ENCODE data around the gene INTS13. TPM values are rescaled to one million over a fixed set of nuclear protein-coding genes. Genes with fewer than 3 reads are reported as not detected.

INTS13 gene
- total and polyA plus RNA-seq, 4 donors, result 6.6 to 19.7 (median 10.2) TPM

DNA sequence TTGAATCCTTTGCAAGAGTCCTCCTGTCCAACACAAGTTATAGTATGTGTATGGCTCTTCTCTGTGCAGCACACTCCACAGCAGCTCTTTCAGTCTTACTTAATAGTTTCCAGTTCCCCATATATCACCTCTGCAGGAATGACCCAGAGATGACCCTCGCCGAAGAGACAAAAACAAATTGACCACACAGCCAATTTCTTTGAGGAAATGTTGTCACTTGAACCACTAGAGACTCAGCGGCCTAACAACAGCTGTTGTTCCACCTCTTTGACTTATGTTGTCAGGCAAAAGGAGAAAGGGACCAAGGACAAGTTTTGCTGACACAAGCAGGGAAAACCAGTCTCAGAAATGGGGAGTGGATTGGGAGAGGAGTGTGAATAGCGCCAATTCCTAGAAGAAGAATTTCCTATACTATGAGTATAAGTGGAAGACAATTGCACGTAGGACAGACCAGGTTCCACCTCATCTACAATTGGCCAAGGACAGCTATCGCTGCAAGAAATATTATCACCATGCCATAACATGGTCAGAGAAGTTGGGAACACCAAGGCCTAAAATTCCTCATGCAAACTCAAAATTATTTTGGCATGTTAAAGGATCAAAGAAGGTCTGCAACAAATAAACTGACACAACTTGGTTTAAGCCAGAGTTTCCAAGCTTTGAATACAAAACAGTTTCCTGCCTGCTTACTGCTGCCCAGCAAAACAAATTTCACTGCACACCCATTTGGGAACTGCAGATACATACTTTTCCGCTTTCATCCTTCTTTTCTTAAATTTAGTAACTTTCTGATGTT is 63.1 kb downstream of the INTS13 start:
- H3K9me3 ChIP-seq (ENCODE audit: control insufficient read depth in 4 of 4, low read length in 3 of 4), result no peaks in the 10 kb centered on the region
- 87% methylated on average over 7 of the region's 7 CpGs for WGBS

DNA sequence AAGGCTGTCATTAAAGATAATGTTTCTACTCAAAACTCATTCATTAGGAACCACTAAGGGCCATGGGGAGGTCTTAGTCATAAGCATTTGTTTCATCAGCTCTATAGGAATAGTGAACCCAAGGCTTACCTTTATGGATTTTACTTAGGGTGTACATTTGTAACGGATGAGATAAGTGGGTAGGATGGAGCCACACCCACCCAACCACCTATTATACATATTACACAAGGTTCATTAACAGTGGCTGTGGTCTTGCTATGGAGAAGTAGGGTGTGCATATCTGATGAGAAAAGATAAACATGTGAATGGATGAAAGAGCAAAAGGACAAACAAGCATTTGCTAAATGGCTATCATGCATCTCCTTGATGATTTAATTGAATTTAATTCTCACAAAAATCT is 65.2 kb downstream of the INTS13 start:
- Histone ChIP-seq H3K9ac (ENCODE audit: low read depth in 1 of 2, low read length in 2 of 2) (no peak overlapping the region), H3K4me1 (ENCODE audit: control insufficient read depth in 4 of 4, insufficient read depth in 4 of 4, low read length in 3 of 4) (no peaks in the 10 kb centered on the region), H3K27me3 (ENCODE audit: control insufficient read depth in 4 of 4, insufficient read depth in 4 of 4, low read length in 3 of 4) (no peaks in the 10 kb centered on the region), H3K9me3 (ENCODE audit: control insufficient read depth in 4 of 4, low read length in 3 of 4) (no peaks in the 10 kb centered on the region), H3K36me3 (ENCODE audit: control insufficient read depth in 4 of 4, insufficient read depth in 3 of 4, low read depth in 1 of 4, low read length in 3 of 4) (no peaks in the 10 kb centered on the region), H3K27ac (ENCODE audit: low read depth in 1 of 2, low read length in 2 of 2) (no peak overlapping the region), H3K4me3 (ENCODE audit: low read depth in 1 of 3, low read length in 3 of 3) (no peak overlapping the region)
- 75% methylated on average over 1 of the region's 1 CpG for WGBS
- DNase-seq (ENCODE audit: low spot score), result no peak
- TF ChIP-seq FOXA2 (IDR thresholded peaks at IDR 0.05), result no peak
- TF ChIP-seq, protein P1, sequence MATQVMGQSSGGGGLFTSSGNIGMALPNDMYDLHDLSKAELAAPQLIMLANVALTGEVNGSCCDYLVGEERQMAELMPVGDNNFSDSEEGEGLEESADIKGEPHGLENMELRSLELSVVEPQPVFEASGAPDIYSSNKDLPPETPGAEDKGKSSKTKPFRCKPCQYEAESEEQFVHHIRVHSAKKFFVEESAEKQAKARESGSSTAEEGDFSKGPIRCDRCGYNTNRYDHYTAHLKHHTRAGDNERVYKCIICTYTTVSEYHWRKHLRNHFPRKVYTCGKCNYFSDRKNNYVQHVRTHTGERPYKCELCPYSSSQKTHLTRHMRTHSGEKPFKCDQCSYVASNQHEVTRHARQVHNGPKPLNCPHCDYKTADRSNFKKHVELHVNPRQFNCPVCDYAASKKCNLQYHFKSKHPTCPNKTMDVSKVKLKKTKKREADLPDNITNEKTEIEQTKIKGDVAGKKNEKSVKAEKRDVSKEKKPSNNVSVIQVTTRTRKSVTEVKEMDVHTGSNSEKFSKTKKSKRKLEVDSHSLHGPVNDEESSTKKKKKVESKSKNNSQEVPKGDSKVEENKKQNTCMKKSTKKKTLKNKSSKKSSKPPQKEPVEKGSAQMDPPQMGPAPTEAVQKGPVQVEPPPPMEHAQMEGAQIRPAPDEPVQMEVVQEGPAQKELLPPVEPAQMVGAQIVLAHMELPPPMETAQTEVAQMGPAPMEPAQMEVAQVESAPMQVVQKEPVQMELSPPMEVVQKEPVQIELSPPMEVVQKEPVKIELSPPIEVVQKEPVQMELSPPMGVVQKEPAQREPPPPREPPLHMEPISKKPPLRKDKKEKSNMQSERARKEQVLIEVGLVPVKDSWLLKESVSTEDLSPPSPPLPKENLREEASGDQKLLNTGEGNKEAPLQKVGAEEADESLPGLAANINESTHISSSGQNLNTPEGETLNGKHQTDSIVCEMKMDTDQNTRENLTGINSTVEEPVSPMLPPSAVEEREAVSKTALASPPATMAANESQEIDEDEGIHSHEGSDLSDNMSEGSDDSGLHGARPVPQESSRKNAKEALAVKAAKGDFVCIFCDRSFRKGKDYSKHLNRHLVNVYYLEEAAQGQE (IDR thresholded peaks at IDR 0.05), result no peak
- TF ChIP-seq EGR1 (IDR thresholded peaks at IDR 0.05; ENCODE audit: low read depth in 2 of 2), result no peak

More for the DNA sequence above, 63.1 kb downstream of the INTS13 start:
- no peak overlapping the region for H3K4me3 ChIP-seq (ENCODE audit: low read depth in 1 of 3, low read length in 3 of 3)
- H3K4me1 ChIP-seq (ENCODE audit: control insufficient read depth in 4 of 4, insufficient read depth in 4 of 4, low read length in 3 of 4), result peaks cover 0 to 10% (median 8%) of the 10 kb centered on the region in 4 donors
- no peak overlapping the region for H3K9ac ChIP-seq (ENCODE audit: low read depth in 1 of 2, low read length in 2 of 2)
- no peak overlapping the region for H3K27ac ChIP-seq (ENCODE audit: low read depth in 1 of 2, low read length in 2 of 2)
- no peak for TF ChIP-seq RXRA (IDR thresholded peaks at IDR 0.05)
- no peak for TF ChIP-seq FOXA1 (IDR thresholded peaks at IDR 0.05)
- TF ChIP-seq, protein P2, sequence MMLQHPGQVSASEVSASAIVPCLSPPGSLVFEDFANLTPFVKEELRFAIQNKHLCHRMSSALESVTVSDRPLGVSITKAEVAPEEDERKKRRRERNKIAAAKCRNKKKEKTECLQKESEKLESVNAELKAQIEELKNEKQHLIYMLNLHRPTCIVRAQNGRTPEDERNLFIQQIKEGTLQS (IDR thresholded peaks at IDR 0.05), result no peak
- DNase-seq (ENCODE audit: low spot score), result no peak
- no peaks in the 10 kb centered on the region for H3K27me3 ChIP-seq (ENCODE audit: control insufficient read depth in 4 of 4, insufficient read depth in 4 of 4, low read length in 3 of 4)
- no peaks in the 10 kb centered on the region for H3K36me3 ChIP-seq (ENCODE audit: control insufficient read depth in 4 of 4, insufficient read depth in 3 of 4, low read depth in 1 of 4, low read length in 3 of 4)

DNA sequence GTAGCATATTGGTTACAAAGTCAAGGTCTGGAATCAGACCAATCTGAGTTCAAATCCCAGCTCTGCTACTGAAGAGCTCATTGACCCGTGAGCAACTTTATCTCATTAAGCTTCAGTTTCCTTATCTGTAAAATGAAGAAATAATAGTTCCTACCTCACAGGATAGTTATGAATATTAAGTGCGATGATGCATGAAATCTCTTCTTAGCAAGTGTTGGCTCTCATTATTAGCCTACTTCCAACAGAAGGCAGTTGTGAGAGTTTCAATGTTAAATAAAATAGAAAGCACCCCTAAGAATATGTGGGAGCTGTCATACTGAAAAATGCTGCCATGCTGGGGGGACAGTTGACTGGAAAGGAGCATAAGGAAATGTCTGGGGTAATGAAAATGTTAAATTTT is 65.8 kb downstream of the INTS13 start:
- no peak overlapping the region for H3K4me3 ChIP-seq (ENCODE audit: low read depth in 1 of 3, low read length in 3 of 3)
- no peaks in the 10 kb centered on the region for H3K27me3 ChIP-seq (ENCODE audit: control insufficient read depth in 4 of 4, insufficient read depth in 4 of 4, low read length in 3 of 4)
- H3K4me1 ChIP-seq (ENCODE audit: control insufficient read depth in 4 of 4, insufficient read depth in 4 of 4, low read length in 3 of 4), result no peaks in the 10 kb centered on the region
- no peak for DNase-seq (ENCODE audit: low spot score)
- no peaks in the 10 kb centered on the region for H3K36me3 ChIP-seq (ENCODE audit: control insufficient read depth in 4 of 4, insufficient read depth in 3 of 4, low read depth in 1 of 4, low read length in 3 of 4)
- no peak overlapping the region for H3K27ac ChIP-seq (ENCODE audit: low read depth in 1 of 2, low read length in 2 of 2)
- no peaks in the 10 kb centered on the region for H3K9me3 ChIP-seq (ENCODE audit: control insufficient read depth in 4 of 4, low read length in 3 of 4)
- 88% methylated on average over 2 of the region's 2 CpGs for WGBS
- no peak overlapping the region for H3K9ac ChIP-seq (ENCODE audit: low read depth in 1 of 2, low read length in 2 of 2)
- TF ChIP-seq RAD21 (IDR thresholded peaks at IDR 0.05) (no peak), NR2F2 (IDR thresholded peaks at IDR 0.05) (no peak), HNF4A (conservative IDR thresholded peaks at IDR 0.05) (no peak), MAX (IDR thresholded peaks at IDR 0.05) (no peak), ZBTB33 (IDR thresholded peaks at IDR 0.05) (no peak), YY1 (IDR thresholded peaks at IDR 0.05) (no peak), GABPA (IDR thresholded peaks at IDR 0.05 in 1 of 2, conservative IDR thresholded peaks at IDR 0.05 in 1 of 2) (no peak), FOXA1 (IDR thresholded peaks at IDR 0.05) (no peak), HNF4G (IDR thresholded peaks at IDR 0.05) (no peak), SP1 (IDR thresholded peaks at IDR 0.05) (no peak), JUND (IDR thresholded peaks at IDR 0.05) (no peak)
- TF ChIP-seq, protein P2 (IDR thresholded peaks at IDR 0.05), result no peak
- TF ChIP-seq, protein P1 (IDR thresholded peaks at IDR 0.05), result no peak

Measured in liver (tissue), 9 donors.